RPMI8226 (cell line): Measurements from ENCODE around the gene THBS4.
A peak's percentile ranks its signal among the peaks of the same experiment; 100 is the strongest.
"Not testable (repeated sequence)": the region's sequence is repeated elsewhere in the genome, so short reads cannot be mapped to it uniquely, and the experiment has no call there.

ENCODE experiments used
- DNase-seq: peaks from one replicate; pipeline ENCODE4 v3.0.0-alpha.2; 2015

The THBS4 gene

GRCh38 chr5:80077051-80077714 is 42.0 kb downstream of the THBS4 start:
- DNase-seq, result no peak

GRCh38 chr5:80078921-80079320 is 43.8 kb downstream of the THBS4 start:
- DNase-seq, result no peak

- no peak for DNase-seq
Observed at GRCh38 chr5:80082281-80082680, 47.1 kb downstream of the THBS4 start.

DNA sequence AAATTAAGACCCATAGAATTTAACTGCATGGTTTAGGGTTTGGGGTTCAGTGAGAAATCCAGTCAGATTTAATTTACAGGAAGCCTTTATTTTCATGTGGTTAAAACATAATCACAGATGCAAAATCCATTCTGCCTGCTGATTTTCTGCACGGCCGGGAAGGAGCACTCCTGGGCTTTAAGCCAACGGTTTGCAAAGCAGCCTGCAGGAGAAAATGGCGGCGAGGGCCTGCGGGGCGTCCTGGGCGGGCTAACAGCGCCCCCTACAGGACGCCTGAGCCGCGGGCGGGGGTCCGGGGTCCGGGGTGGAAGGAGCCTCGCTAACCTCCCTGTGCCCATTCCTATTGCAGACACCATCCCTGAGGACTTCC is 47.6 kb downstream of the THBS4 start:
- DNase-seq, result peak; percentile 80

- peak; percentile 65 for DNase-seq
Observed at GRCh38 chr5:80083101-80083890, 48.1 kb downstream of the THBS4 start.

- DNase-seq, result no peak
Observed at GRCh38 chr5:80090884-80091166, 55.7 kb downstream of the THBS4 start.

DNA sequence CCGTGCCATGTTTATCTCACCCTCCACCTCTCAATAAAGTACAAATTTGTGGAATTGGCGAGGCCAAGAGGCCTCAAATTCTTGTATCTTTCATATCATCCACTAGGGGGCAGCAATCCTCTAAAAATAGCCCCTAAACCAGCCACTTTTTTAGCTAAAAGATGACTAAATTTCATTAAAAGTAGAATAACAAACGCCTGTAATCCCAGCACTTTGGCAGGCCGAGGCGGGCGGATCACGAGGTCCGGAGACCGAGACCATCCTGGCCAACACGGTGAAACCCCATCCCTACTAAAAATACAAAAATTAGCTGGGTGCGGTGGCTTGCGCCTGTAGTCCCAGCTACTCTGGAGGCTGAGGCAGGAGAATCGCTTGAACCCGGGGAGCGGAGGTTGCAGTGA is 56.6 kb downstream of the THBS4 start:
- peak; percentile 70 for DNase-seq

GRCh38 chr5:80092486-80093107 is 57.4 kb downstream of the THBS4 start:
- DNase-seq, result no peak

GRCh38 chr5:80093796-80094195 is 58.6 kb downstream of the THBS4 start:
- DNase-seq, result no peak

DNA sequence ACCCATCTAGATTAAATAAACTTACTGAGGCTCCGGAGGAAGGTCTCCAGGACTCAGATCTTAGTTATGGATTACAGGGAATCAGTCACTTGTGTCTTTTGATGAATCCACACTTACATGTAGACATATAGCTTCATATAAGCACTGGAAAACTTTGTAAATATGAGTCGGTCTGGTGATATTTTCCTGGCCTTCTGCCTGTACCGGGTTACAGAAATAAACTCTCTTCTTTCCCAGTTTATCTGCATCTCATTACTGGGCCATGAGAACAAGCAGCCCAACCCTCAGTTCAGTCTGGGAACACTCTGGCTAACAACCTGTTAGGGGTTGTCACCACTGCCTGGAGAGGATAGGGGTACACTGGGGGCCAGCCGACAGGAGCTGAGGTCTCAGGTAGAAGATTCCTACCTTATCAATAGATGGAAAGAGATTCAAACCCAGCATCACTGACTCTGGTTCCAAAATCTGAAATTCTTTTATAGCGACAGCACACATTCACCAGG is 59.1 kb downstream of the THBS4 start:
- no peak for DNase-seq

GRCh38 chr5:80097451-80097850 is 62.3 kb downstream of the THBS4 start:
- no peak for DNase-seq

GRCh38 chr5:80101993-80102392 is 66.8 kb downstream of the THBS4 start:
- no peak for DNase-seq

- no peak for DNase-seq
Observed at GRCh38 chr5:80103371-80103770, 68.2 kb downstream of the THBS4 start.

GRCh38 chr5:80105698-80106439 is 70.7 kb downstream of the THBS4 start:
- no peak for DNase-seq

DNA sequence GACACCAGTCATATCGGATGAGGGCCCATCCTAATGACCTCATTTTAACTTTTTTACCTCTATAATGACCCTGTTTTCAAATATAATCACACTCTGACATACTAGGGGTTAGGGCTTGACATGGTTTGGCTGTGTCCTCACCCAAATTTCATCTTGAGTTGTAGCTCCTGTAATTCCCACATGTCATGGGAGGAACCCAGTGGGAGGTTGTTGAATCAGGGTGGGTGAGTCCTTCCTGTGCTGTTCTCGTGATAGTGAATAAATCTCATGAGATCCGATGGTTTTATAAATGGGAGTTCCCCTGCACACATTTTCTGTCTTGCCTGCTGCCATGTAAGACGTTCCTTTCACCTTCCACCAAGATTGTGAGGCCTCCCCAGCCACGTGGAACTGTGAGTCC is 71.8 kb downstream of the THBS4 start:
- DNase-seq, result no peak

DNA sequence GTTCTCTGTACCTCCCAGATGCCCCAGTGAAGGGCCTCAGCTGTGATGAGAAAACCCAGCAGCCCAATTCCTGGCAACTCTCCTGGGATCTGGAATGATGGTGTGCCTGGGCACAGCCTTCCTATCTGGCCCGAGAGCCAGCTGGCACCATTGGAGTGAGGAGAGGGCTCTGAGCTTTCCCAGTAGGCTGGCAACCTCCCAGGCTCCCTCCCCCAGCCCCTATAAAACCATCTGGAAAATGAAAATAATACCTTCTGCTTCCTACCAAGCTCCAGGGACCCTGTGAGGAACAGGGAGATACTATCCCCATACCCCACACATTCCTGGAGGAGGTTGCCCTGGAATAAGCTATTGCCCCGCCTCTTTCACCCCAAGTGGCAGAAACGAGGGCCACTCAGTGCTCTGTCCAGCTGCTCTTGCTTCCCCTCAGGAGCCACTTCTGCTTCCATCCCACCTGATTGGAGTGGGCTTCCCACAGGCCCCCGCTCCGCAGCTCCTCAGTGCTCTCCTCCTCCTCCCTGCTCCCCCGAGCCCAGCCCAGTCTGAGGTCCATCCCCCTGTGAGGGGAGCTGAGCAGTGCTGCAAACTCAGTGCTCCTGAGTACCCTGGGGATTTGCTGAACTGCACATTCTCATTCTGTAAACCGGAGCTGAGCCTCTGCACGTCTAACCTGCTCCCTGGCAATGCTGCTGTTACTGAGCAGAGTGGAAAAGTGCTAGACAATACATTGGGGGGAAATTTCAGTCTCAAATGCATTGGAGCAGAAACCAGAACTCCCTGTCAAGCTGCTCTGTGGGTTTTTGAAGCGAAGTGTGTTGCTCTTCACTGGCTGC is 74.7 kb downstream of the THBS4 start:
- no peak for DNase-seq

GRCh38 chr5:80111376-80111990 is 76.3 kb downstream of the THBS4 start:
- not testable (repeated sequence) for DNase-seq

- no peak for DNase-seq
Observed at GRCh38 chr5:80114860-80115259, 79.7 kb downstream of the THBS4 start.

DNA sequence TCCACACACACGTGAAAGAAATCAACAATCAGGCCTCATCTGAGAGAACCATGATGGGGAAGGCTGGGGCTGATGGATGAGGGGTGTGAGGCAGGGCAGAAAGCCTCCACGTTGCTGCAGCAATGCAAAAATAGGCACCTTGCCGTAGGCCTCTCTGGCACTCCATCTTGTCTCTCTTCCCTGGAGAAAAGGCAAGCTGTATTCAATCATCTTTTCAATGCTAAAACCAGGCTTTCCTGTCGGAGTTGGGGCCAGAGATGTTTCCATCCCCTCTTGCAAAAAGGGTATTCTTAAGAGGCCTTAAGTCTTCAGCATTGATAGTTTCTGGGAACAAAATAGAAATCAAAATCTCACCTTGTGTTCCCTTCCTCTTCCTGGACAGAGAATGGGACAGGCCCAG is 80.9 kb downstream of the THBS4 start:
- no peak for DNase-seq

DNA sequence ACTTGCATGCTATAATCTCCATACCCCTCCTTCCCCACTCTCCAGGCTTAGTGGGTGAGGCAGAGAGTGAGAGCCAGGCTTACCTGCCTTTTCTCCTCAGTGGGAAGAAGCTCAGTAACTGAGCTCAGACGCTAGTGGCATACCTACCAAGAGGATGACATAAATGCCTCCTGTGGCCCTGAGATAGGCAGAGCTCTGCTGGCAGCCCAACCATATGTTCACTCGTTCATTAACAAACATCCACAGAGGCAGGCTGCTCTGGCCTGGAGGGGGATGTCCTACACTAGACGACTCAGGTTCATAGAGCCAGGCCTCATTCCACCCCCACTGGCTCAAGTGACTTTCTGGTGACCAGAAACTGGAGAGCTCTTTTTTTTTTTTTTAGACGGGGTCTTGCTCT is 81.3 kb downstream of the THBS4 start:
- DNase-seq, result no peak

DNA sequence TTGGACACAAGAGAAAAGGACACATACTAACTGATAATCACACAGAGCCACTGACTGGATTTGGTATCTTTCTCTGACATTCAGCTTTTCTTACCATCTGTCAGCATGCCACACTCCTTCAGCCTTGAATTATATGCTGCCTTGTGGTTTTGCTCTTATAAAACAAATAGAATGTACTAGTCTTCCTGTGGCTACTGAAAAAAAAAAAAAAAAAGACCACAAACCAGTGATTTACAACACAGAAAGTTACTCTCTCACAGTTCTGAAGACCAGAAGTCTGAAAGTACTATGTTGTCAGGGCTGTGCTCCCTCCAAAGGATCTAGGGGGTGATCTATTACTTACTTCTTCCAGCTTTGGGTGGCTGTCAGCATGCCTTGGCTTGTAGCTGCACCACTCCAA is 82.3 kb downstream of the THBS4 start:
- no peak for DNase-seq

- DNase-seq, result no peak
Observed at GRCh38 chr5:80119372-80119771, 84.2 kb downstream of the THBS4 start.
